ENCODE data around the gene INPP5B. TPM values are rescaled to one million over a fixed set of nuclear protein-coding genes. Genes with fewer than 3 reads are reported as not detected.

INPP5B gene
- total RNA-seq, 1 experiment from 2014 or later, result 47.0 TPM

DNA sequence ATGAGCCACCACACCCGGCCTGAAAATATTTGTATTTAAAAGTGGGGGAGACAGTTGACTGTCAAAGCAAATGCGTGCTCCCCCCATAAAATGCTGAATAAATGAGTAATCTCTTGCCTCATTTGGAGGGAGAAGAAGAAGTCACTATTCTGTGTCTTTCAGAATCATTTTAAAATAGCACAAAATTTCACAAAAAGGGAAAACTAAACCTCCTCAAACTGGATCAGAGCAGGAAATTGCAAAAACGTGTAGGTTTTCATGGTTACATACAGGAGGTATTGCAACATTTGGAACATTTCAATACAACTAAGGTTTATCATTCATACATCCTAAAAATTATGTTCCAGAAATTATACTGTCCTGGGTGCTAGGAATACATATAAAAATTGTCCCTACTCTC is 101.1 kb downstream of the INPP5B start:
- H3K4me1 ChIP-seq (ENCODE audit: low read length), result peaks cover 31% of the 10 kb centered on the region
- H3K9me3 ChIP-seq (ENCODE audit: low read length), result no peaks in the 10 kb centered on the region
- H3K27ac ChIP-seq (ENCODE audit: low read length), result no peak overlapping the region
- H3K9me2 ChIP-seq (replicated peaks; ENCODE audit: insufficient read depth, low read length), result no peaks in the 10 kb centered on the region
- peaks cover 97% of the 10 kb centered on the region for H3K79me2 ChIP-seq (ENCODE audit: low read length)
- no peak overlapping the region for H3K4me3 ChIP-seq (ENCODE audit: low read length)
- peaks cover 11% of the 10 kb centered on the region; the same call in 1 of the 2 replicates for H3K36me3 ChIP-seq (ENCODE audit: insufficient read depth, low read length)
- H3K9ac ChIP-seq (ENCODE audit: low read length), result no peak overlapping the region
- H4K20me1 ChIP-seq (ENCODE audit: insufficient read depth, low read depth, low read length), result no peaks in the 10 kb centered on the region
- no peak overlapping the region for H2AFZ ChIP-seq (ENCODE audit: low read length)
- H3K27me3 ChIP-seq (ENCODE audit: low read length), result no peaks in the 10 kb centered on the region
- no peak overlapping the region for H3K4me2 ChIP-seq (ENCODE audit: low read depth, low read length, poor library complexity, severe bottlenecking)
- DNase-seq, result no peak

GRCh38 chr1:37845049-37845646 is 101.7 kb downstream of the INPP5B start:
- H3K9me3 ChIP-seq (ENCODE audit: low read length), result no peaks in the 10 kb centered on the region
- H3K4me3 ChIP-seq (ENCODE audit: low read length), result no peak overlapping the region
- H3K4me2 ChIP-seq (ENCODE audit: low read depth, low read length, poor library complexity, severe bottlenecking), result no peak overlapping the region
- no peaks in the 10 kb centered on the region for H3K27me3 ChIP-seq (ENCODE audit: low read length)
- H3K27ac ChIP-seq (ENCODE audit: low read length), result no peak overlapping the region
- no peak overlapping the region for H3K9ac ChIP-seq (ENCODE audit: low read length)
- H3K9me2 ChIP-seq (replicated peaks; ENCODE audit: insufficient read depth, low read length), result no peaks in the 10 kb centered on the region
- H3K4me1 ChIP-seq (ENCODE audit: low read length), result peaks cover 31% of the 10 kb centered on the region
- DNase-seq, result no peak
- peaks cover 96% of the 10 kb centered on the region for H3K79me2 ChIP-seq (ENCODE audit: low read length)
- H2AFZ ChIP-seq (ENCODE audit: low read length), result no peak overlapping the region
- peaks cover 9% of the 10 kb centered on the region; the same call in 1 of the 2 replicates for H3K36me3 ChIP-seq (ENCODE audit: insufficient read depth, low read length)
- H4K20me1 ChIP-seq (ENCODE audit: insufficient read depth, low read depth, low read length), result no peaks in the 10 kb centered on the region

- Histone ChIP-seq H3K4me2 (ENCODE audit: low read depth, low read length, poor library complexity, severe bottlenecking) (no peak overlapping the region), H3K9me3 (ENCODE audit: low read length) (no peaks in the 10 kb centered on the region), H3K79me2 (ENCODE audit: low read length) (peaks cover 95% of the 10 kb centered on the region)
These were observed 102.3 kb downstream of the INPP5B start for GRCh38 chr1:37844536-37844935.

GRCh38 chr1:37841652-37842051 is 105.2 kb downstream of the INPP5B start:
- no peak overlapping the region for H3K4me3 ChIP-seq (ENCODE audit: low read length)
- H4K20me1 ChIP-seq (ENCODE audit: insufficient read depth, low read depth, low read length), result no peaks in the 10 kb centered on the region
- H3K4me2 ChIP-seq (ENCODE audit: low read depth, low read length, poor library complexity, severe bottlenecking), result no peak overlapping the region
- no peaks in the 10 kb centered on the region for H3K9me3 ChIP-seq (ENCODE audit: low read length)
- DNase-seq, result no peak
- no peak overlapping the region for H3K27ac ChIP-seq (ENCODE audit: low read length)
- no peak overlapping the region for H2AFZ ChIP-seq (ENCODE audit: low read length)
- H3K9me2 ChIP-seq (replicated peaks; ENCODE audit: insufficient read depth, low read length), result no peaks in the 10 kb centered on the region
- no peak overlapping the region for H3K9ac ChIP-seq (ENCODE audit: low read length)
- peaks cover 26% of the 10 kb centered on the region for H3K36me3 ChIP-seq (ENCODE audit: insufficient read depth, low read length)
- no peaks in the 10 kb centered on the region for H3K27me3 ChIP-seq (ENCODE audit: low read length)
- H3K79me2 ChIP-seq (ENCODE audit: low read length), result peaks cover 71% of the 10 kb centered on the region
- peaks cover 23% of the 10 kb centered on the region for H3K4me1 ChIP-seq (ENCODE audit: low read length)

More at GRCh38 chr1:37844536-37844935, 102.3 kb downstream of the INPP5B start:
- no peaks in the 10 kb centered on the region for H4K20me1 ChIP-seq (ENCODE audit: insufficient read depth, low read depth, low read length)
- H3K9me2 ChIP-seq (replicated peaks; ENCODE audit: insufficient read depth, low read length), result no peaks in the 10 kb centered on the region
- no peak overlapping the region for H3K9ac ChIP-seq (ENCODE audit: low read length)
- H3K4me3 ChIP-seq (ENCODE audit: low read length), result no peak overlapping the region
- DNase-seq, result no peak
- H3K27ac ChIP-seq (ENCODE audit: low read length), result no peak overlapping the region
- no peaks in the 10 kb centered on the region for H3K27me3 ChIP-seq (ENCODE audit: low read length)
- H3K4me1 ChIP-seq (ENCODE audit: low read length), result peaks cover 31% of the 10 kb centered on the region
- peaks cover 15% of the 10 kb centered on the region; the same call in 1 of the 2 replicates for H3K36me3 ChIP-seq (ENCODE audit: insufficient read depth, low read length)
- H2AFZ ChIP-seq (ENCODE audit: low read length), result no peak overlapping the region

DNA sequence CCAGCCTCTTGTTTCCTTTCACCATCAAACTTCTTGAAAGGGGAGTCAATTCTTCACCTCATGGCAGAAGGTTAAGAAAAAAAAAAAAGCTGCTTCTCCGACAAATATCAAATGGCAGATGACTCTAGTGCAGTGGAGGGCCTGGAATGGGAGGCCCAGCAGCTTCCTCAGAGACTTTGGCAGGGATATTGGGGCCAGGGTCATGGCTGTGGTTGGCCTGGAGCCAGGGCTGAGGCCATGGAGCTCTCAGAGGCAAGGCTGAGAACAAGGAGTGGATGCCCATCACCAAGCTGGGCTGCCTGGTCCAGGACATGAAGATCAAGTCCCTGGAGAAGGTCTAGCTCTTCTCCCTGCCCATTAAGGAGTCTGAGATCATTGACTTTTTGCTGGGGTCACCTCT is 106.1 kb downstream of the INPP5B start:
- Histone ChIP-seq H4K20me1 (ENCODE audit: insufficient read depth, low read depth, low read length) (no peaks in the 10 kb centered on the region), H3K4me1 (ENCODE audit: low read length) (peaks cover 19% of the 10 kb centered on the region), H3K9ac (ENCODE audit: low read length) (no peak overlapping the region), H3K9me3 (ENCODE audit: low read length) (no peaks in the 10 kb centered on the region), H3K27ac (ENCODE audit: low read length) (no peak overlapping the region), H2AFZ (ENCODE audit: low read length) (no peak overlapping the region), H3K9me2 (replicated peaks; ENCODE audit: insufficient read depth, low read length) (no peaks in the 10 kb centered on the region), H3K27me3 (ENCODE audit: low read length) (no peaks in the 10 kb centered on the region), H3K79me2 (ENCODE audit: low read length) (peaks cover 61% of the 10 kb centered on the region), H3K36me3 (ENCODE audit: insufficient read depth, low read length) (peaks cover 26% of the 10 kb centered on the region), H3K4me3 (ENCODE audit: low read length) (no peak overlapping the region), H3K4me2 (ENCODE audit: low read depth, low read length, poor library complexity, severe bottlenecking) (no peak overlapping the region)
- DNase-seq, result no peak

GRCh38 chr1:37839676-37840075 is 107.2 kb downstream of the INPP5B start:
- Histone ChIP-seq H2AFZ (ENCODE audit: low read length) (no peak overlapping the region), H3K4me3 (ENCODE audit: low read length) (no peak overlapping the region), H3K79me2 (ENCODE audit: low read length) (peaks cover 52% of the 10 kb centered on the region), H3K9ac (ENCODE audit: low read length) (no peak overlapping the region), H3K27ac (ENCODE audit: low read length) (no peak overlapping the region), H3K27me3 (ENCODE audit: low read length) (no peaks in the 10 kb centered on the region), H3K4me2 (ENCODE audit: low read depth, low read length, poor library complexity, severe bottlenecking) (no peak overlapping the region), H3K36me3 (ENCODE audit: insufficient read depth, low read length) (peaks cover 35% of the 10 kb centered on the region), H3K9me3 (ENCODE audit: low read length) (no peaks in the 10 kb centered on the region), H3K4me1 (ENCODE audit: low read length) (peaks cover 13% of the 10 kb centered on the region), H4K20me1 (ENCODE audit: insufficient read depth, low read depth, low read length) (no peaks in the 10 kb centered on the region), H3K9me2 (replicated peaks; ENCODE audit: insufficient read depth, low read length) (no peaks in the 10 kb centered on the region)
- no peak for DNase-seq

DNA sequence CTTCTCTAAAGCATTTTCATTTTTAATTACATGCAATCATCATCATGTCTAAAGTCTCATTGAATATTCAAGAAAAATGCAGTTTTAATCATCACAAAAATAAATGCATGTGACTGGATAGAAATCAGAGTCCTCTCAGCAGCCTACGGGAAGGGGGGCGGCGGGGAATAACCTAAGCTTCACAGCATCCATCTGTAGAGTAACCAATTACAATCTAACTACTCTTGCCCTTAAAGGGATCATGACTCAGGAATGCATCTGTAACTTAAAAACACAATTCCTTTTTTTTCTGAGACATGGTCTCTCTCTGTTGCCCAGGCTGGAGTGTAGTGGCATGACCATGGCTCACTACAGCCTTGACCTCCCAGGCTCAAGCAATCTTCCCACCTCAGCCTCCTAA is 110.1 kb downstream of the INPP5B start:
- Histone ChIP-seq H3K36me3 (ENCODE audit: insufficient read depth, low read length) (peaks cover 51% of the 10 kb centered on the region), H2AFZ (ENCODE audit: low read length) (no peak overlapping the region), H3K27ac (ENCODE audit: low read length) (no peak overlapping the region), H3K9me2 (replicated peaks; ENCODE audit: insufficient read depth, low read length) (no peaks in the 10 kb centered on the region), H3K4me1 (ENCODE audit: low read length) (no peaks in the 10 kb centered on the region), H3K9me3 (ENCODE audit: low read length) (no peaks in the 10 kb centered on the region), H3K79me2 (ENCODE audit: low read length) (peaks cover 33% of the 10 kb centered on the region), H3K4me2 (ENCODE audit: low read depth, low read length, poor library complexity, severe bottlenecking) (no peak overlapping the region), H4K20me1 (ENCODE audit: insufficient read depth, low read depth, low read length) (no peaks in the 10 kb centered on the region), H3K4me3 (ENCODE audit: low read length) (no peak overlapping the region), H3K9ac (ENCODE audit: low read length) (no peak overlapping the region), H3K27me3 (ENCODE audit: low read length) (no peaks in the 10 kb centered on the region)
- DNase-seq, result no peak

DNA sequence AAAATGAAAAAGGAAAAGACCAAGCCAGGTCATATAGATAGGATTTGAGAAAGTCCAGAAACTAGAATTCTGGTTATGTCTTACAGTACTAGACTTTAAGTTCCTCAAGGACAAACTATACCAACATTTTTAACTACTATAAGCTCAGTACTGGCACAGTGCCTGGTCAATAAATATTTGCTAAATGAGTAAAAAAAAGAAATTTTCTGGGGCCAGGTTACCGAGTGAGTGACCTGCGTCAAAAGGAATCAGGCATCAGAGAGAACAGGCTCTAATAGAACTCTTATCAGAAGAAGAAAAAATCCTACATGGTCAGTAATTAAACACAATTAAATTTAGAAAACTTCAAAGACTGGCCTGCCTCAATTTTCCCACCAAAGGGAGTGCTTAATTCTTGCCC is 115.0 kb downstream of the INPP5B start:
- Histone ChIP-seq H3K4me3 (ENCODE audit: low read length) (no peak overlapping the region), H3K9ac (ENCODE audit: low read length) (no peak overlapping the region), H4K20me1 (ENCODE audit: insufficient read depth, low read depth, low read length) (no peaks in the 10 kb centered on the region), H3K9me3 (ENCODE audit: low read length) (no peaks in the 10 kb centered on the region), H3K27ac (ENCODE audit: low read length) (no peak overlapping the region), H2AFZ (ENCODE audit: low read length) (no peak overlapping the region), H3K36me3 (ENCODE audit: insufficient read depth, low read length) (peaks cover 54% of the 10 kb centered on the region), H3K27me3 (ENCODE audit: low read length) (no peaks in the 10 kb centered on the region), H3K4me2 (ENCODE audit: low read depth, low read length, poor library complexity, severe bottlenecking) (no peak overlapping the region), H3K9me2 (replicated peaks; ENCODE audit: insufficient read depth, low read length) (no peaks in the 10 kb centered on the region), H3K79me2 (ENCODE audit: low read length) (peaks cover 12% of the 10 kb centered on the region; the same call in 1 of the 2 replicates), H3K4me1 (ENCODE audit: low read length) (no peaks in the 10 kb centered on the region)
- no peak for DNase-seq
